Neural crest cell (in vitro differentiated cells): ENCODE data around the gene DPH7. TPM values are rescaled to one million over a fixed set of nuclear protein-coding genes. Genes with fewer than 3 reads are reported as not detected.

Experiments
- DNase-seq: peaks from one replicate; pipeline ENCODE4 v3.0.0; 2021; ENCODE audit warnings: low read depth, mixed read lengths, low spot score
- H3K27ac Mint-ChIP-seq: one replicate; pipeline ENCODE4 v1.8.0; 2021; ENCODE audit warnings: mild to moderate bottlenecking, mixed read lengths; ENCODE audit not compliant: unreplicated experiment
- H3K27me3 Mint-ChIP-seq: 2 replicates; pipeline ENCODE4 v1.8.0; 2021; ENCODE audit warnings: low read depth, mild to moderate bottlenecking, mixed read lengths
- H3K36me3 Mint-ChIP-seq: 2 replicates; pipeline ENCODE4 v1.8.0; 2021; ENCODE audit warnings: low read depth, mild to moderate bottlenecking, mixed read lengths
- H3K4me1 Mint-ChIP-seq: 2 replicates; pipeline ENCODE4 v1.8.0; 2021; ENCODE audit warnings: mixed read lengths
- H3K4me3 Mint-ChIP-seq: one replicate; pipeline ENCODE4 v1.8.0; 2021; ENCODE audit warnings: mild to moderate bottlenecking, mixed read lengths
- H3K9me3 Mint-ChIP-seq: 2 replicates; pipeline ENCODE4 v1.8.0; 2021; ENCODE audit warnings: mixed read lengths
- total RNA-seq: library from RNA; stranded (reverse); gene quantifications from 2 replicates; pipeline ENCODE4 v1.2.1, GENCODE V29; 2021
- TF ChIP-seq, protein P1 (sequence below): fragments of 200-600 bp; sonication (generic); conservative IDR thresholded peaks from 2 replicates; pipeline ENCODE4 v1.5.0; 2021; ENCODE audit warnings: antibody characterized with exemption, mild to moderate bottlenecking

DPH7 gene
- total RNA-seq, 1 donor from 2014 or later, result 63.0 TPM

DNA sequence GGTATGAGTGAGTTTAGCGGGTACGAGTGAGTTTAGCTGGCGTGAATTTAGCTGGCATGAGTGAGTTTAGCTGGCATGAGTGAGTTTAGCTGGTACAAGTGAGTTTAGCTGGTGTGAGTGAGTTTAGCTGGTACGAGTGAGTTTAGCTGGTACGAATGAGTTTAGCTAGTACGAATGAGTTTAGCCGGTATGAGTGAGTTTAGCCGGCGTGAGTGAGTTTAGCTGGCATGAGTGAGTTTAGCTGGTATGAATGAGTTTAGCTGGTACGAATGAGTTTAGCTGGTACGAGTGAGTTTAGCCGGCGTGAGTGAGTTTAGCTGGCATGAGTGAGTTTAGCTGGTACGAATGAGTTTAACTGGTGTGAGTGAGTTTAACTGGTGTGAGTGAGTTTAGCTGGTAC lies 69.5 kb downstream of the DPH7 start:
- H3K4me1 Mint-ChIP-seq, result no peaks in the 10 kb centered on the region
- no peak for DNase-seq
- H3K27ac Mint-ChIP-seq, result no peak overlapping the region
- no peak overlapping the region for H3K4me3 Mint-ChIP-seq
- TF ChIP-seq, protein P1, sequence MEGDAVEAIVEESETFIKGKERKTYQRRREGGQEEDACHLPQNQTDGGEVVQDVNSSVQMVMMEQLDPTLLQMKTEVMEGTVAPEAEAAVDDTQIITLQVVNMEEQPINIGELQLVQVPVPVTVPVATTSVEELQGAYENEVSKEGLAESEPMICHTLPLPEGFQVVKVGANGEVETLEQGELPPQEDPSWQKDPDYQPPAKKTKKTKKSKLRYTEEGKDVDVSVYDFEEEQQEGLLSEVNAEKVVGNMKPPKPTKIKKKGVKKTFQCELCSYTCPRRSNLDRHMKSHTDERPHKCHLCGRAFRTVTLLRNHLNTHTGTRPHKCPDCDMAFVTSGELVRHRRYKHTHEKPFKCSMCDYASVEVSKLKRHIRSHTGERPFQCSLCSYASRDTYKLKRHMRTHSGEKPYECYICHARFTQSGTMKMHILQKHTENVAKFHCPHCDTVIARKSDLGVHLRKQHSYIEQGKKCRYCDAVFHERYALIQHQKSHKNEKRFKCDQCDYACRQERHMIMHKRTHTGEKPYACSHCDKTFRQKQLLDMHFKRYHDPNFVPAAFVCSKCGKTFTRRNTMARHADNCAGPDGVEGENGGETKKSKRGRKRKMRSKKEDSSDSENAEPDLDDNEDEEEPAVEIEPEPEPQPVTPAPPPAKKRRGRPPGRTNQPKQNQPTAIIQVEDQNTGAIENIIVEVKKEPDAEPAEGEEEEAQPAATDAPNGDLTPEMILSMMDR, result no peak
- H3K27me3 Mint-ChIP-seq, result no peaks in the 10 kb centered on the region
- H3K9me3 Mint-ChIP-seq, result peaks cover 4% of the 10 kb centered on the region
- peaks cover 5% of the 10 kb centered on the region for H3K36me3 Mint-ChIP-seq

DNA sequence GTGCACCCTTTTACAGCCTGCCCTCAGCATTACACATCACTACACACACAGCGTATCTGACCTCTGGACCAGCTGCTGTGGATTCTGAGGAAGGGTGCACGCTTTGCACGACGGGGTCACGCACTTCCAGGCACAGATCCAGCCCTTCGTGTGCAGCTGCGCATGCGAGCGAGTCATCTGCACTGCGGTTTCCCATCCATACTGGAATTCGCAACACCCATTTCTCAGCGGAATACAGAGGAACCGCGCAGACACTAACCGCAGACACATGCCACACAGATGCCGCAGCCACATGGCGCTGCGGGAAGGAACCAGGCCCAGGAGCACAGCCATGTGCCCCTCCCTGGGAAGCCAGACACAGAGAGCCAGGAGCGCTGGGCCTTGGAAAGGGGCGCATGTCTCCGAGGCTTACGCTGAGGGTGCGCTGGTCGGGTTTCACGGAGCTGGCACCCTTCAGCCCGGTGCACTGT lies 72.0 kb downstream of the DPH7 start:
- Mint-ChIP-seq H3K4me1 (peaks cover 7% of the 10 kb centered on the region), H3K27ac (peak overlapping the region; percentile 12), H3K9me3 (peaks cover 10% of the 10 kb centered on the region), H3K27me3 (peaks cover 14% of the 10 kb centered on the region), H3K36me3 (peaks cover 13% of the 10 kb centered on the region), H3K4me3 (no peak overlapping the region)
- TF ChIP-seq, protein P1, result no peak
- no peak for DNase-seq

DNA sequence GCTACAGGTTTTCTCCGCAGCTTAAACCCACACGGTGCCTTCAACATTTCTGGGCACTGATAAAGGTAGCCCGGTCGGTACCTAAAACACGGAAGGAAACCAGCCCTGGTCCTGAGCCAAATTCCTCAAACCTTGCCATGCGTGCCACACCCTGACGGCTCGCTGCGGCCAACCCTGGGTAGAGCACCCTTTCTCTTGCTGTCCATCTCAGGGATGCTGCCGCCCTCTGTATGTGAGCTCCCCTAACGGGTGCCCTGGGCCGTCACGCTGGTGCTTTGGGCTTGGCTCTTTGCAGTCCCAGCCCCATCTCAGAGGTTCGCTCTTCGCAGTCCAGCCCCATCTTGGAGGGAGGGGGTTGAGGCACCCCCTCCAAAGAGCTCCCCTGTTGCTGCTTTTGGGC lies 72.5 kb downstream of the DPH7 start:
- Mint-ChIP-seq H3K4me1 (peaks cover 9% of the 10 kb centered on the region), H3K36me3 (peaks cover 15% of the 10 kb centered on the region), H3K27ac (no peak overlapping the region), H3K27me3 (peaks cover 16% of the 10 kb centered on the region), H3K9me3 (peaks cover 10% of the 10 kb centered on the region), H3K4me3 (no peak overlapping the region)
- no peak for DNase-seq
- TF ChIP-seq, protein P1, result no peak

DNA sequence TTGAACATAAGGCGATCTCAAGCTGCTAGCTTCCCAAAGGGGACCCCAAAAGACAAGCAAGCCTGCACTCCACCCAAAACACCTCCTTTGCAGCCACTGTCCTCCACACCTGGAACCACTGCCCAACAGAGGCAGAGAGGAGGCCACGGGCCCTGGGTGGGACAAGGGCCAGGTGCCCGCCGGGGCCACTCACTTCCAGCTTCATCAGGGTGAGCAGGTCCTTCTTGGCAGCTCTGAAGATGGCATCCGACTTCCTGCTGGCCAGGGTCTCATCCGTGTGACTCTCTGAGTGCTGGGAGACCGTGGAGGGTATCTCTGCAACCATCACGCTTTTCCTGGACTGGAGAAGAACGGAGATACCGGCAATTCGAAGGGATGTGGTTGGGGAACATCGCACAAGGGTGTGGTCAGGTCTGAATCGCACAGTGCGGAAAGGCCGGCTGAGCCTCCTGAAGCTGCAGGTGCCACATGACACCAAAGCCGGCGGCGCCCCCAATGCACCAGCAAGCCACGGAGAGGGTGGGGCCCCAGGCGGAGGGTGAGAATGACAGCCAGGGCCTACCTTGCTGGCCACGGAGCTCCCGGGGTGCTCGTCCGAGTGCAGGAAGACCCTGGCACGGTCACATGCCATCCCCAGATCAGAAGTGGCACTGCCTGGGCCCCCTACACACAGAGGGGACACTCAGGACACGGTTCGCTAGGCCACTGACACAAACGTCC lies 73.1 kb downstream of the DPH7 start:
- H3K27me3 Mint-ChIP-seq, result peaks cover 16% of the 10 kb centered on the region
- TF ChIP-seq, protein P1, result no peak

More for the DNA sequence above, 73.1 kb downstream of the DPH7 start:
- Mint-ChIP-seq H3K4me1 (peaks cover 9% of the 10 kb centered on the region), H3K27ac (no peak overlapping the region), H3K36me3 (peaks cover 15% of the 10 kb centered on the region), H3K9me3 (peaks cover 10% of the 10 kb centered on the region), H3K4me3 (no peak overlapping the region)
- no peak for DNase-seq

Other genes starting within 250 kb of the DPH7 start
- gene EXD3, start 155.8 kb downstream of the DPH7 start, total RNA-seq, result 15.1 and 17.6 TPM in 2 replicates
- gene NOXA1, start 155.5 kb downstream of the DPH7 start, total RNA-seq, result 0.89 and 0.98 TPM in 2 replicates
- gene ENTPD8, start 137.6 kb downstream of the DPH7 start, total RNA-seq, result 0.12 and 0.14 TPM in 2 replicates
- 64.4 and 65.3 TPM in 2 replicates for gene NSMF, start 119.6 kb downstream of the DPH7 start, total RNA-seq
- gene PNPLA7, start 28.5 kb downstream of the DPH7 start, total RNA-seq, result 1.8 and 2.2 TPM in 2 replicates
- gene MRPL41, start 27.0 kb downstream of the DPH7 start, total RNA-seq, result 40.9 and 42.0 TPM in 2 replicates
- 71.9 and 72.6 TPM in 2 replicates for gene ZMYND19, start 11.6 kb upstream of the DPH7 start, total RNA-seq
- 18.1 and 20.1 TPM in 2 replicates for gene ARRDC1, start 26.8 kb upstream of the DPH7 start, total RNA-seq
- gene EHMT1, start 40.1 kb upstream of the DPH7 start, total RNA-seq, result 163 and 167 TPM in 2 replicates